Liver (tissue), 3 donors: ENCODE results near the gene EBLN2.

Source experiments
- CTCF ChIP-seq: fragments of 150-350 bp; IDR thresholded peaks from 2 replicates; pipeline ENCODE4 v1.5.1; 2017; ENCODE audit warnings: improper control_type of control experiment, low read depth, low read length; ENCODE audit not compliant: missing input control
- FOXA1 ChIP-seq: IDR thresholded peaks from 2 replicates; pipeline ENCODE4 v1.6.1; 2016; ENCODE audit warnings: antibody characterized with exemption
- JUND ChIP-seq, 2 donors: IDR thresholded peaks; 2 replicates each; pipeline ENCODE4 v1.6.1; 2016; ENCODE audit warnings: antibody characterized with exemption in 2 of 2
- MAX ChIP-seq: IDR thresholded peaks from 2 replicates; pipeline ENCODE4 v1.6.1; 2016; ENCODE audit warnings: antibody characterized with exemption
- RAD21 ChIP-seq, 2 donors: IDR thresholded peaks; 2 replicates each; pipeline ENCODE4 v1.6.1; 2016; ENCODE audit warnings: antibody characterized with exemption in 2 of 2, mild to moderate bottlenecking in 2 of 2
- RXRA ChIP-seq, 2 donors: IDR thresholded peaks; 2 replicates each; pipeline ENCODE4 v1.6.1; 2017 to 2018; ENCODE audit warnings: antibody characterized with exemption in 2 of 2, mild to moderate bottlenecking in 1 of 2
- TF ChIP-seq, protein P1 (sequence below): IDR thresholded peaks from 2 replicates; pipeline ENCODE4 v1.6.1; 2016; ENCODE audit warnings: antibody characterized with exemption
- TF ChIP-seq, protein P2 (sequence below): IDR thresholded peaks from 2 replicates; pipeline ENCODE4 v1.6.1; 2016; ENCODE audit warnings: antibody characterized with exemption, mild to moderate bottlenecking
- donor health status: healthy.
- donor health status: healthy.

GRCh38 chr3:73101881-73102280 lies 40.4 kb downstream of the EBLN2 start:
- no peak for TF ChIP-seq RXRA (IDR thresholded peaks at IDR 0.05)
- TF ChIP-seq CTCF, result no peak
- TF ChIP-seq, protein P1, sequence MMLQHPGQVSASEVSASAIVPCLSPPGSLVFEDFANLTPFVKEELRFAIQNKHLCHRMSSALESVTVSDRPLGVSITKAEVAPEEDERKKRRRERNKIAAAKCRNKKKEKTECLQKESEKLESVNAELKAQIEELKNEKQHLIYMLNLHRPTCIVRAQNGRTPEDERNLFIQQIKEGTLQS, result no peak
- TF ChIP-seq, protein P2, sequence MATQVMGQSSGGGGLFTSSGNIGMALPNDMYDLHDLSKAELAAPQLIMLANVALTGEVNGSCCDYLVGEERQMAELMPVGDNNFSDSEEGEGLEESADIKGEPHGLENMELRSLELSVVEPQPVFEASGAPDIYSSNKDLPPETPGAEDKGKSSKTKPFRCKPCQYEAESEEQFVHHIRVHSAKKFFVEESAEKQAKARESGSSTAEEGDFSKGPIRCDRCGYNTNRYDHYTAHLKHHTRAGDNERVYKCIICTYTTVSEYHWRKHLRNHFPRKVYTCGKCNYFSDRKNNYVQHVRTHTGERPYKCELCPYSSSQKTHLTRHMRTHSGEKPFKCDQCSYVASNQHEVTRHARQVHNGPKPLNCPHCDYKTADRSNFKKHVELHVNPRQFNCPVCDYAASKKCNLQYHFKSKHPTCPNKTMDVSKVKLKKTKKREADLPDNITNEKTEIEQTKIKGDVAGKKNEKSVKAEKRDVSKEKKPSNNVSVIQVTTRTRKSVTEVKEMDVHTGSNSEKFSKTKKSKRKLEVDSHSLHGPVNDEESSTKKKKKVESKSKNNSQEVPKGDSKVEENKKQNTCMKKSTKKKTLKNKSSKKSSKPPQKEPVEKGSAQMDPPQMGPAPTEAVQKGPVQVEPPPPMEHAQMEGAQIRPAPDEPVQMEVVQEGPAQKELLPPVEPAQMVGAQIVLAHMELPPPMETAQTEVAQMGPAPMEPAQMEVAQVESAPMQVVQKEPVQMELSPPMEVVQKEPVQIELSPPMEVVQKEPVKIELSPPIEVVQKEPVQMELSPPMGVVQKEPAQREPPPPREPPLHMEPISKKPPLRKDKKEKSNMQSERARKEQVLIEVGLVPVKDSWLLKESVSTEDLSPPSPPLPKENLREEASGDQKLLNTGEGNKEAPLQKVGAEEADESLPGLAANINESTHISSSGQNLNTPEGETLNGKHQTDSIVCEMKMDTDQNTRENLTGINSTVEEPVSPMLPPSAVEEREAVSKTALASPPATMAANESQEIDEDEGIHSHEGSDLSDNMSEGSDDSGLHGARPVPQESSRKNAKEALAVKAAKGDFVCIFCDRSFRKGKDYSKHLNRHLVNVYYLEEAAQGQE, result no peak
- no peak for TF ChIP-seq JUND (IDR thresholded peaks at IDR 0.05)
- no peak for TF ChIP-seq MAX
- TF ChIP-seq FOXA1, result no peak
- no peak for TF ChIP-seq RAD21 (IDR thresholded peaks at IDR 0.05)
